K562 (cell line): Measurements from ENCODE around the gene PARP9. TPM values are rescaled to one million over a fixed set of nuclear protein-coding genes. Genes with fewer than 3 reads are reported as not detected.

Experiments used
- ATF6 ChIP-seq: sonication (generic); formaldehyde crosslinking; IDR thresholded peaks from 2 replicates; pipeline ENCODE4 v1.4.0; 2020; ENCODE audit warnings: mild to moderate bottlenecking, missing genetic modification reagents
- CEBPB ChIP-seq: fragments of 450-650 bp; IDR thresholded peaks from 2 replicates; pipeline ENCODE4 v1.6.1; 2016; ENCODE audit warnings: missing genetic modification characterization, missing compliant biosample characterization
- HLTF ChIP-seq: fragments of 450-650 bp; IDR thresholded peaks from 2 replicates; pipeline ENCODE4 v1.6.1; 2016
- KAT8 ChIP-seq: fragments of 450-650 bp; IDR thresholded peaks from 2 replicates; pipeline ENCODE4 v1.6.1; 2016; ENCODE audit warnings: low read depth, mild to moderate bottlenecking
- LARP7 ChIP-seq: fragments of 450-650 bp; IDR thresholded peaks from 2 replicates; pipeline ENCODE4 v1.6.1; 2016
- MAZ ChIP-seq, 2 experiments: fragments of 450-650 bp in 1 of 2; sonication (generic) in 1 of 2; formaldehyde crosslinking; IDR thresholded peaks in 1 of 2; conservative IDR thresholded peaks in 1 of 2; 2 replicates each; pipeline versions ENCODE4 v1.4.0 to v1.5.0; 2020; ENCODE audit warnings: mild to moderate bottlenecking in 1 of 2, missing genetic modification reagents in 1 of 2
- MEF2D ChIP-seq: conservative IDR thresholded peaks from 2 replicates; pipeline ENCODE4 v1.6.1; 2016; ENCODE audit warnings: low read depth, missing genetic modification characterization, missing compliant biosample characterization
- MITF ChIP-seq: IDR thresholded peaks from 2 replicates; pipeline ENCODE4 v1.6.1; 2014; ENCODE audit warnings: antibody characterized with exemption
- NR1H2 ChIP-seq: sonication (generic); formaldehyde crosslinking; IDR thresholded peaks from 2 replicates; pipeline ENCODE4 v1.4.0; 2020; ENCODE audit warnings: mild to moderate bottlenecking, missing genetic modification reagents
- POLR2B ChIP-seq: fragments of 450-650 bp; IDR thresholded peaks from 2 replicates; pipeline ENCODE4 v1.6.1; 2018; ENCODE audit warnings: low read depth; ENCODE audit not compliant: partially characterized antibody
- REST ChIP-seq, 2 experiments: fragments of 450-650 bp; formaldehyde crosslinking in 1 of 2; IDR thresholded peaks; 2 replicates each; pipeline versions ENCODE4 v1.4.0 to v1.6.1; 2014 to 2020; ENCODE audit warnings: mild to moderate bottlenecking in 2 of 2, borderline replicate concordance in 1 of 2, low read depth in 1 of 2
- SAP30 ChIP-seq: fragments of 200-600 bp; sonication (generic); IDR thresholded peaks from 2 replicates; pipeline ENCODE4 v1.6.1; 2012; ENCODE audit warnings: borderline replicate concordance, low read depth, mild to moderate bottlenecking, moderate library complexity, low read length, control low read depth, inconsistent platforms; ENCODE audit not compliant: insufficient read depth, poor library complexity, severe bottlenecking
- TEAD4 ChIP-seq, 2 experiments: sonication (generic) in 1 of 2; formaldehyde crosslinking in 1 of 2; IDR thresholded peaks; 2 replicates each; pipeline versions ENCODE4 v1.6.1 to v1.8.0; 2012 to 2022; ENCODE audit warnings: borderline replicate concordance in 1 of 2, inconsistent platforms in 1 of 2, low read length in 1 of 2, mild to moderate bottlenecking in 1 of 2, missing genetic modification reagents in 1 of 2
- ZNF696 ChIP-seq: fragments of 250-450 bp; sonication (Bioruptor Pico); conservative IDR thresholded peaks from 2 replicates; pipeline ENCODE4 v1.4.0; 2020; ENCODE audit warnings: mild to moderate bottlenecking, moderate library complexity
- ZNF79 ChIP-seq: fragments of 250-450 bp; sonication (Bioruptor Pico); IDR thresholded peaks from 2 replicates; pipeline ENCODE4 v1.4.0; 2020; ENCODE audit warnings: low read depth, mild to moderate bottlenecking, moderate library complexity
- polyA plus RNA-seq, 8 experiments: library from polyadenylated mRNA; depleted of rRNA in 4 of 8; stranded (reverse) in 5 of 8; unstranded in 3 of 8; fragments of >200 nt; fragmentation: Nextera tagmentation in 2 of 8; fragmentation: Illumina TruSeq in 1 of 8; extraction: Ambion mirVana in 2 of 8; extraction: Trizol in 1 of 8; gene quantifications; 2 replicates each; pipeline versions ENCODE4 v1.2.1 to v1.2.3, GENCODE V29; 2011 to 2014; ENCODE audit warnings: inconsistent platforms in 1 of 8, missing spikeins in 1 of 8
- total RNA-seq, 7 experiments: library from RNA; depleted of rRNA in 6 of 7; stranded (reverse); fragments of >200 nt in 6 of 7; fragmentation: Illumina TruSeq in 2 of 7; extraction: Trizol in 2 of 7; gene quantifications; 2 replicates each; pipeline versions ENCODE4 v1.2.1 to v1.2.3, GENCODE V29; 2011 to 2021; ENCODE audit warnings: low replicate concordance in 1 of 7

The PARP9 gene
- total and polyA plus RNA-seq, 9 of the 15 experiments (the other 6 are each of a cell fraction or from before 2014, with no cell fraction given): 2.1 to 4.8 (median 3.4) TPM

GRCh38 chr3:122564155-122564912 lies at the start of gene PARP9, which contains the start of gene DTX3L (continued):
- TF ChIP-seq SAP30 (peak; percentile 70), MAZ (CRISPR knock-in tag; conservative IDR thresholded peaks at IDR 0.05 in 1 of 2, IDR thresholded peaks at IDR 0.05 in 1 of 2) (peak; percentile 70; a peak in 3 of 4 replicates), HLTF (no peak), ATF6 (CRISPR knock-in tag) (no peak), NR1H2 (CRISPR knock-in tag) (no peak), REST (IDR thresholded peaks at IDR 0.05; ENCODE audit: borderline replicate concordance) (no peak), REST (CRISPR knock-in tag; IDR thresholded peaks at IDR 0.05; ENCODE audit: low read depth) (peak; percentile 49; the same call in 1 of the 2 replicates), TEAD4 (IDR thresholded peaks at IDR 0.05; ENCODE audit: low read length) (no peak), TEAD4 (CRISPR knock-in tag; IDR thresholded peaks at IDR 0.05; ENCODE audit: borderline replicate concordance) (0 out of 2 replicates have a peak, but pooled peaks have one; percentile 13), LARP7 (no peak), KAT8 (no peak), MEF2D (tag) (no peak), ZNF696 (CRISPR knock-in tag) (no peak), POLR2B (peak; percentile 28), CEBPB (tag) (no peak), MITF (no peak), ZNF79 (no peak)
